A673 (cell line): ENCODE measurements around the gene PPM1D. TPM values are rescaled to one million over a fixed set of nuclear protein-coding genes. Genes with fewer than 3 reads are reported as not detected.

Source experiments
- BruUV-seq: library from RNA; stranded (reverse); fragments of 400-500 nt; replicated peaks from 2 replicates; lab custom pipeline; 2021; lab: Mats Ljungman, UMichigan
- CTCF ChIA-PET: fragments of 300-600 bp; sonication (Branson Sonifier 250); formaldehyde crosslinking; loops from one replicate; lab custom pipeline; 2022; ENCODE audit warnings: antibody characterized with exemption; lab: Charles Lee
- POLR2A ChIA-PET: fragments of 300-600 bp; sonication (Branson Sonifier 250); formaldehyde crosslinking; loops from one replicate; lab custom pipeline; 2022; ENCODE audit warnings: antibody characterized with exemption; ENCODE audit not compliant: low non-redundant PET; lab: Charles Lee
- DNase-seq: peaks from one replicate; pipeline ENCODE4 v3.0.0-alpha.2; 2015; ENCODE audit warnings: low spot score
- H3K27ac ChIP-seq: fragments of 200-600 bp; sonication (generic); 2 replicates; pipeline ENCODE4 v1.5.1; 2016; ENCODE audit warnings: mixed run types, low read depth, mild to moderate bottlenecking, mixed read lengths, antibody characterized with exemption, low read length; ENCODE audit not compliant: poor library complexity, severe bottlenecking
- H3K27me3 ChIP-seq: fragments of 200-600 bp; sonication (generic); replicated peaks from 2 replicates; pipeline ENCODE4 v1.6.1; 2017; ENCODE audit warnings: mixed run types, low read depth, mild to moderate bottlenecking, mixed read lengths, antibody characterized with exemption, low read length; ENCODE audit not compliant: insufficient read depth, poor library complexity
- H3K36me3 ChIP-seq: fragments of 200-600 bp; sonication (generic); 2 replicates; pipeline ENCODE4 v1.6.1; 2016; ENCODE audit warnings: mixed run types, mild to moderate bottlenecking, mixed read lengths, antibody characterized with exemption, low read length; ENCODE audit not compliant: insufficient read depth, poor library complexity, severe bottlenecking
- H3K4me1 ChIP-seq: fragments of 200-600 bp; sonication (generic); 2 replicates; pipeline ENCODE4 v1.6.1; 2017; ENCODE audit warnings: mixed run types, mild to moderate bottlenecking, mixed read lengths, antibody characterized with exemption, low read length; ENCODE audit not compliant: insufficient read depth, poor library complexity, severe bottlenecking
- H3K4me3 ChIP-seq: fragments of 200-600 bp; sonication (generic); 2 replicates; pipeline ENCODE4 v1.5.1; 2016; ENCODE audit warnings: low read depth, mixed run types, mild to moderate bottlenecking, mixed read lengths, low read length; ENCODE audit not compliant: poor library complexity, severe bottlenecking
- H3K9me3 ChIP-seq: fragments of 200-600 bp; sonication (generic); 2 replicates; pipeline ENCODE4 v1.6.1; 2016; ENCODE audit warnings: mixed run types, low read depth, mild to moderate bottlenecking, mixed read lengths, antibody characterized with exemption, low read length; ENCODE audit not compliant: poor library complexity, severe bottlenecking
- CTCF ChIP-seq: fragments of 300-800, 200-600 bp; sonication (generic); conservative IDR thresholded peaks from 2 replicates; pipeline ENCODE4 v1.5.1; 2017; ENCODE audit warnings: low read depth, mild to moderate bottlenecking, antibody characterized with exemption, low read length, moderate library complexity, mixed read lengths
- EZH2 ChIP-seq: fragments of 200-600 bp; sonication (generic); IDR thresholded peaks from 2 replicates; pipeline ENCODE4 v1.6.1; 2017; ENCODE audit warnings: borderline replicate concordance, low read depth, mild to moderate bottlenecking, mixed read lengths, antibody characterized with exemption, low read length; ENCODE audit not compliant: poor library complexity, severe bottlenecking
- intact Hi-C: fragments of 100-400 bp; cut with micrococcal nuclease; formaldehyde crosslinking; loops from one replicate; pipeline ENCODE4 v1.10.0; 2022; ENCODE audit not compliant: unreplicated experiment
- total RNA-seq: library from RNA; stranded (reverse); gene quantifications from 2 replicates; pipeline ENCODE4 v1.2.3, GENCODE V29; 2021

Gene PPM1D
- total RNA-seq, 1 experiment from 2014 or later, result 17.8 TPM

GRCh38 chr17:60628252-60628889 is 28.4 kb downstream of the PPM1D start:
- no peak for TF ChIP-seq CTCF
- no peak for TF ChIP-seq EZH2
- no peaks in the 10 kb centered on the region for H3K27me3 ChIP-seq
- BruUV-seq, result no TSS peak
- no peak overlapping the region for H3K4me3 ChIP-seq
- H3K36me3 ChIP-seq, result peaks cover 4% of the 10 kb centered on the region
- no peak for DNase-seq
- H3K27ac ChIP-seq, result no peak overlapping the region
- no peaks in the 10 kb centered on the region for H3K4me1 ChIP-seq
- H3K9me3 ChIP-seq, result no peaks in the 10 kb centered on the region
- ChIA-PET POLR2A (no interaction called here), CTCF (interaction anchor here (0.7 kb wide), 1 partner anchor 12 kb away, joined by 3 read pairs; no protein-coding TSS in a partner anchor)
- intact Hi-C loops, result no loop called here

- peaks cover 4% of the 10 kb centered on the region for H3K36me3 ChIP-seq
- CTCF ChIA-PET, result interaction anchor here (0.7 kb wide), 1 partner anchor 12 kb away, joined by 3 read pairs; no protein-coding TSS in a partner anchor
- intact Hi-C loops, result no loop called here
- POLR2A ChIA-PET, result interaction anchor here (0.7 kb wide), 1 partner anchor 727 kb away, joined by 4 read pairs; no protein-coding TSS in a partner anchor
- no peaks in the 10 kb centered on the region for H3K4me1 ChIP-seq
- no peak overlapping the region for H3K27ac ChIP-seq
- TF ChIP-seq CTCF (no peak), EZH2 (no peak)
- BruUV-seq, result no TSS peak
- H3K9me3 ChIP-seq, result no peaks in the 10 kb centered on the region
- no peak for DNase-seq
- no peak overlapping the region for H3K4me3 ChIP-seq
- no peaks in the 10 kb centered on the region for H3K27me3 ChIP-seq
Observed at GRCh38 chr17:60629120-60629519, 29.1 kb downstream of the PPM1D start.

- ChIA-PET POLR2A (no interaction called here), CTCF (interaction anchor here (0.6 to 1.0 kb wide), 2 partner anchors 8 to 10 kb away, joined by 3 read pairs; no protein-coding TSS in a partner anchor)
- Histone ChIP-seq H3K4me3 (no peak overlapping the region), H3K27ac (no peak overlapping the region), H3K36me3 (peaks cover 5% of the 10 kb centered on the region), H3K9me3 (no peaks in the 10 kb centered on the region), H3K4me1 (no peaks in the 10 kb centered on the region), H3K27me3 (no peaks in the 10 kb centered on the region)
- no TSS peak for BruUV-seq
- no peak for DNase-seq
- intact Hi-C loops, result loop anchor here (10.0 kb wide), 1 partner anchor 486 kb away; the partner anchor contains the start of gene CA4
- TF ChIP-seq CTCF, result no peak
- no peak for TF ChIP-seq EZH2
Observed at GRCh38 chr17:60630352-60630751, 30.4 kb downstream of the PPM1D start.
